K562 (cell line): Measurements from ENCODE around the gene B4GALNT4. TPM values are rescaled to one million over a fixed set of nuclear protein-coding genes. Genes with fewer than 3 reads are reported as not detected.

Experiments used
- ARID3B ChIP-seq: fragments of 250-450 bp; sonication (Bioruptor Pico); IDR thresholded peaks from 2 replicates; pipeline ENCODE4 v1.4.0; 2020; ENCODE audit warnings: borderline replicate concordance
- CTCFL ChIP-seq: IDR thresholded peaks from 2 replicates; pipeline ENCODE4 v1.6.1; 2011; ENCODE audit warnings: borderline replicate concordance, low read depth, mild to moderate bottlenecking, moderate library complexity, low read length; ENCODE audit not compliant: insufficient read depth, poor library complexity, severe bottlenecking
- ESRRB ChIP-seq: fragments of 250-450 bp; sonication (Bioruptor Pico); IDR thresholded peaks from 2 replicates; pipeline ENCODE4 v1.5.0; 2020; ENCODE audit warnings: mild to moderate bottlenecking, moderate library complexity, borderline replicate concordance
- ETS1 ChIP-seq: conservative IDR thresholded peaks from 2 replicates; pipeline ENCODE4 v1.6.1; 2011; ENCODE audit warnings: low read depth, mild to moderate bottlenecking, low read length; ENCODE audit not compliant: control insufficient read depth
- FOXA1 ChIP-seq: fragments of 450-650 bp; IDR thresholded peaks from 2 replicates; pipeline ENCODE4 v1.6.1; 2016; ENCODE audit warnings: mild to moderate bottlenecking, borderline replicate concordance
- FUS ChIP-seq: fragments of 200-400 bp; formaldehyde crosslinking; optimal IDR thresholded peaks from 2 replicates; pipeline ENCODE3; 2017; ENCODE audit warnings: low read depth, low read length
- HMBOX1 ChIP-seq: sonication (generic); IDR thresholded peaks from 2 replicates; pipeline ENCODE4 v1.6.1; 2016
- ILK ChIP-seq: fragments of 450-650 bp; IDR thresholded peaks from 2 replicates; pipeline ENCODE4 v1.6.1; 2016; ENCODE audit warnings: missing genetic modification characterization, low read depth, mild to moderate bottlenecking, missing compliant biosample characterization, moderate library complexity, borderline replicate concordance
- PHF8 ChIP-seq: fragments of 200-600 bp; sonication (generic); IDR thresholded peaks from 2 replicates; pipeline ENCODE4 v1.6.1; 2012; ENCODE audit warnings: mixed run types, mild to moderate bottlenecking, inconsistent platforms, low read length, moderate library complexity, borderline replicate concordance
- SNIP1 ChIP-seq: fragments of 450-650 bp; IDR thresholded peaks from 2 replicates; pipeline ENCODE4 v1.7.1; 2017; ENCODE audit warnings: low read depth, mild to moderate bottlenecking
- ZNF253 ChIP-seq: fragments of 250-450 bp; sonication (Bioruptor Pico); conservative IDR thresholded peaks from 2 replicates; pipeline ENCODE4 v1.6.1; 2021; ENCODE audit warnings: mild to moderate bottlenecking
- polyA plus RNA-seq, 8 experiments: library from polyadenylated mRNA; depleted of rRNA in 4 of 8; stranded (reverse) in 5 of 8; unstranded in 3 of 8; fragments of >200 nt; fragmentation: Nextera tagmentation in 2 of 8; fragmentation: Illumina TruSeq in 1 of 8; extraction: Ambion mirVana in 2 of 8; extraction: Trizol in 1 of 8; gene quantifications; 2 replicates each; pipeline versions ENCODE4 v1.2.1 to v1.2.3, GENCODE V29; 2011 to 2014; ENCODE audit warnings: inconsistent platforms in 1 of 8, missing spikeins in 1 of 8
- total RNA-seq, 7 experiments: library from RNA; depleted of rRNA in 6 of 7; stranded (reverse); fragments of >200 nt in 6 of 7; fragmentation: Illumina TruSeq in 2 of 7; extraction: Trizol in 2 of 7; gene quantifications; 2 replicates each; pipeline versions ENCODE4 v1.2.1 to v1.2.3, GENCODE V29; 2011 to 2021; ENCODE audit warnings: low replicate concordance in 1 of 7
- TF ChIP-seq, protein P1 (sequence below): sonication (generic); formaldehyde crosslinking; IDR thresholded peaks from 2 replicates; pipeline ENCODE4 v1.8.1; 2023; ENCODE audit warnings: mild to moderate bottlenecking, missing genetic modification reagents
- TF ChIP-seq, protein P2 (sequence below): sonication (generic); formaldehyde crosslinking; IDR thresholded peaks from 2 replicates; pipeline ENCODE4 v1.9.0; 2022; ENCODE audit warnings: mild to moderate bottlenecking, missing genetic modification reagents
- TF ChIP-seq, protein P3 (sequence below): fragments of 450-650 bp; conservative IDR thresholded peaks from 2 replicates; pipeline ENCODE4 v1.6.1; 2016; ENCODE audit warnings: missing genetic modification characterization, low read depth, mild to moderate bottlenecking, missing compliant biosample characterization, moderate library complexity

The B4GALNT4 gene
- total and polyA plus RNA-seq, 9 of the 15 experiments (the other 6 are each of a cell fraction or from before 2014, with no cell fraction given) = 0.20 to 37.1 (median 10.8) TPM; not detected in 1

DNA sequence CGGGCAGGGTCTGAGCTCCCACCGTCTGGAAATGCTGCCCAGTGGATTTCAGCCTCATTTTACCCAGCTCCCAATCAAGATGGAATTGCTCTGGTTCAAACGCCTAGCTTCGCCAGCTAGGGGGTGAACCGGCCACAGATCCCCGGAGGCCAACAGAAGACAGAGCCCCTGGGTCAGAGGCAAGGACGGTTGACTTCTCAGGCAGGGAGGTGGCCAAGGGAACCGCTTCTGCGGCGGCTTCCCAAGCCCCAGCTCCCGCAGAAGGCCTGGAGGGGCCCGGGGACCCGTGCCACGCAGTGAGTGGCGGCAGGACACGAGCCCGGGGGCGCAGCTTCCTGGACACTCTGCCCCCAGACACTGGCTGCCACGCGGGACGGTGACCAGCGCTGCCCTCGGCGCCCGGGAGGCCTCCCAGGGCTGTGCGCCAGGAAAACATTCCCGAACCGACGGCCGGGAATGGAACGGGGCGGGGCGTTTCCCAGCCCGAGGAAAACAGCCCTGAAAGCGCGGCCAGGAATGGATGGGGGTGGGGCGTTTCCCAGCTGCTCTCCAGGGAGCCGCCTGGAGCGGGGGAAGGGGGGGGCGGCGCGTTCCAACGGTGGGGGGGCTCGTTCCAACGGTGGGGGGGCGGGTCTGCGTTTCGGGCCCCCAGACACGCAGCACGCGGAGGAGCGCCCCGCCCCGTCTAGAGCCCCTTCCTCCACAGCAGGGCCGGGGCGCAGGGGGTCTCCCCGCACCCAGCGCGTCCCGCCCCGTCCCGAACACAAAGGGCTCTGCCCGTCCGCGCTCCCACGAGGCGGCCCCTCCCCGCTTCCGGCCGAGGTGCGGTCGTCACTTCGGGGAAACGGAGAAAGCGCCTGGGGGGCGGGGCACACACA, 13.5 kb upstream of the B4GALNT4 start (continued):
- no peak for TF ChIP-seq CTCFL
- TF ChIP-seq, protein P1, sequence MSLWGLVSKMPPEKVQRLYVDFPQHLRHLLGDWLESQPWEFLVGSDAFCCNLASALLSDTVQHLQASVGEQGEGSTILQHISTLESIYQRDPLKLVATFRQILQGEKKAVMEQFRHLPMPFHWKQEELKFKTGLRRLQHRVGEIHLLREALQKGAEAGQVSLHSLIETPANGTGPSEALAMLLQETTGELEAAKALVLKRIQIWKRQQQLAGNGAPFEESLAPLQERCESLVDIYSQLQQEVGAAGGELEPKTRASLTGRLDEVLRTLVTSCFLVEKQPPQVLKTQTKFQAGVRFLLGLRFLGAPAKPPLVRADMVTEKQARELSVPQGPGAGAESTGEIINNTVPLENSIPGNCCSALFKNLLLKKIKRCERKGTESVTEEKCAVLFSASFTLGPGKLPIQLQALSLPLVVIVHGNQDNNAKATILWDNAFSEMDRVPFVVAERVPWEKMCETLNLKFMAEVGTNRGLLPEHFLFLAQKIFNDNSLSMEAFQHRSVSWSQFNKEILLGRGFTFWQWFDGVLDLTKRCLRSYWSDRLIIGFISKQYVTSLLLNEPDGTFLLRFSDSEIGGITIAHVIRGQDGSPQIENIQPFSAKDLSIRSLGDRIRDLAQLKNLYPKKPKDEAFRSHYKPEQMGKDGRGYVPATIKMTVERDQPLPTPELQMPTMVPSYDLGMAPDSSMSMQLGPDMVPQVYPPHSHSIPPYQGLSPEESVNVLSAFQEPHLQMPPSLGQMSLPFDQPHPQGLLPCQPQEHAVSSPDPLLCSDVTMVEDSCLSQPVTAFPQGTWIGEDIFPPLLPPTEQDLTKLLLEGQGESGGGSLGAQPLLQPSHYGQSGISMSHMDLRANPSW (CRISPR knock-in tag) = no peak
- no peak for TF ChIP-seq ILK (tag)
- TF ChIP-seq ESRRB (CRISPR knock-in tag) = no peak
- TF ChIP-seq PHF8 = peak; percentile 46; the same call in 1 of the 2 replicates
- peak; percentile 77; the same call in 1 of the 2 replicates for TF ChIP-seq ETS1
- TF ChIP-seq, protein P2, sequence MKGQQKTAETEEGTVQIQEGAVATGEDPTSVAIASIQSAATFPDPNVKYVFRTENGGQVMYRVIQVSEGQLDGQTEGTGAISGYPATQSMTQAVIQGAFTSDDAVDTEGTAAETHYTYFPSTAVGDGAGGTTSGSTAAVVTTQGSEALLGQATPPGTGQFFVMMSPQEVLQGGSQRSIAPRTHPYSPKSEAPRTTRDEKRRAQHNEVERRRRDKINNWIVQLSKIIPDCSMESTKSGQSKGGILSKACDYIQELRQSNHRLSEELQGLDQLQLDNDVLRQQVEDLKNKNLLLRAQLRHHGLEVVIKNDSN = no peak
- no peak for TF ChIP-seq SNIP1
- TF ChIP-seq, protein P3, sequence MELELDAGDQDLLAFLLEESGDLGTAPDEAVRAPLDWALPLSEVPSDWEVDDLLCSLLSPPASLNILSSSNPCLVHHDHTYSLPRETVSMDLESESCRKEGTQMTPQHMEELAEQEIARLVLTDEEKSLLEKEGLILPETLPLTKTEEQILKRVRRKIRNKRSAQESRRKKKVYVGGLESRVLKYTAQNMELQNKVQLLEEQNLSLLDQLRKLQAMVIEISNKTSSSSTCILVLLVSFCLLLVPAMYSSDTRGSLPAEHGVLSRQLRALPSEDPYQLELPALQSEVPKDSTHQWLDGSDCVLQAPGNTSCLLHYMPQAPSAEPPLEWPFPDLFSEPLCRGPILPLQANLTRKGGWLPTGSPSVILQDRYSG (tag) = peak; percentile 96
- no peak for TF ChIP-seq ZNF253 (CRISPR knock-in tag)
- TF ChIP-seq HMBOX1 = no peak
- no peak for TF ChIP-seq FUS
- TF ChIP-seq FOXA1 = no peak
- TF ChIP-seq ARID3B = 0 out of 2 replicates have a peak, but pooled peaks have one; percentile 27
